ENCODE data around the gene TMEM184B. TPM values are rescaled to one million over a fixed set of nuclear protein-coding genes. Genes with fewer than 3 reads are reported as not detected.

TMEM184B gene
- total RNA-seq, 1 experiment from 2014 or later, result 89.7 TPM

GRCh38 chr22:38266120-38266519 lies 6.7 kb downstream of the TMEM184B start:
- Mint-ChIP-seq H3K4me3 (no peak overlapping the region), H3K27me3 (ENCODE audit: low read depth) (no peaks in the 10 kb centered on the region), H3K36me3 (peaks cover 5% of the 10 kb centered on the region; the same call in 1 of the 2 replicates), H3K9me3 (no peaks in the 10 kb centered on the region), H3K27ac (peak overlapping the region; percentile 73; the same call in 1 of the 2 replicates), H3K4me1 (peaks cover 57% of the 10 kb centered on the region)
- DNase-seq (ENCODE audit: low spot score) (no peak), ATAC-seq (no peak)
- TF ChIP-seq USF2 (CRISPR knock-in tag; IDR thresholded peaks at IDR 0.05), result peak; percentile 82
- TF ChIP-seq USF1 (CRISPR knock-in tag; IDR thresholded peaks at IDR 0.05), result peak; percentile 72
- TF ChIP-seq OVOL2 (CRISPR knock-in tag; IDR thresholded peaks at IDR 0.05; ENCODE audit: borderline replicate concordance), result no peak
- no peak for TF ChIP-seq SP1 (CRISPR knock-in tag; conservative IDR thresholded peaks at IDR 0.05)
- POLR2A ChIA-PET, result no interaction called here
- CTCF ChIA-PET, result interaction anchor here (0.5 to 1.8 kb wide), 3 partner anchors 8 to 214 kb away, joined by 3 to 5 read pairs (median 4); no protein-coding TSS in a partner anchor

- TF ChIP-seq ZNF423 (CRISPR knock-in tag; IDR thresholded peaks at IDR 0.05) (no peak), FOXP4 (CRISPR knock-in tag; IDR thresholded peaks at IDR 0.05) (no peak), NFYB (CRISPR knock-in tag; conservative IDR thresholded peaks at IDR 0.05; ENCODE audit: low read depth) (no peak), FOXK1 (CRISPR knock-in tag; IDR thresholded peaks at IDR 0.05) (no peak), ZNF671 (CRISPR knock-in tag; IDR thresholded peaks at IDR 0.05) (no peak), PRRX2 (CRISPR knock-in tag; IDR thresholded peaks at IDR 0.05) (no peak), NR3C1 (CRISPR knock-in tag; conservative IDR thresholded peaks at IDR 0.05; ENCODE audit: low read depth) (no peak), RORB (CRISPR knock-in tag; IDR thresholded peaks at IDR 0.05) (no peak), RELA (CRISPR knock-in tag; IDR thresholded peaks at IDR 0.05; ENCODE audit: borderline replicate concordance) (no peak), ZNF416 (CRISPR knock-in tag; IDR thresholded peaks at IDR 0.05) (no peak), ZMAT4 (CRISPR knock-in tag; IDR thresholded peaks at IDR 0.05) (no peak)
- POLR2A ChIA-PET, result no interaction called here
- Mint-ChIP-seq H3K4me3 (no peak overlapping the region), H3K27me3 (ENCODE audit: low read depth) (no peaks in the 10 kb centered on the region), H3K36me3 (peaks cover 5% of the 10 kb centered on the region; the same call in 1 of the 2 replicates), H3K9me3 (no peaks in the 10 kb centered on the region), H3K4me1 (peaks cover 48% of the 10 kb centered on the region), H3K27ac (no peak overlapping the region)
- DNase-seq (ENCODE audit: low spot score), result no peak
- CTCF ChIA-PET, result no interaction called here
- no peak for ATAC-seq
Measured at GRCh38 chr22:38264322-38264843, 8.4 kb downstream of the TMEM184B start.

GRCh38 chr22:38262051-38262795 lies 10.6 kb downstream of the TMEM184B start:
- ChIA-PET POLR2A (no interaction called here), CTCF (interaction anchor here (0.6 to 3.2 kb wide), 36 partner anchors 9 to 828 kb away, joined by 3 to 27 read pairs (median 4); no protein-coding TSS in a partner anchor)
- H3K36me3 Mint-ChIP-seq, result peaks cover 5% of the 10 kb centered on the region; the same call in 1 of the 2 replicates
- TF ChIP-seq TEAD4 (CRISPR knock-in tag; IDR thresholded peaks at IDR 0.05) (no peak), ZNF121 (CRISPR knock-in tag; IDR thresholded peaks at IDR 0.05) (peak; percentile 46; the same call in 1 of the 2 replicates)
- peaks cover 56% of the 10 kb centered on the region for H3K4me1 Mint-ChIP-seq
- no peak overlapping the region for H3K4me3 Mint-ChIP-seq
- peak; percentile 78 for DNase-seq (ENCODE audit: low spot score)
- peak; percentile 85 for ATAC-seq
- H3K27ac Mint-ChIP-seq, result peak overlapping the region; percentile 95
- no peaks in the 10 kb centered on the region for H3K27me3 Mint-ChIP-seq (ENCODE audit: low read depth)
- H3K9me3 Mint-ChIP-seq, result no peaks in the 10 kb centered on the region

Measured in WTC11 (cell line).